ENCODE measurements around the gene TMEM132A. TPM values are rescaled to one million over a fixed set of nuclear protein-coding genes. Genes with fewer than 3 reads are reported as not detected.
A peak's percentile ranks its signal among the peaks of the same experiment; 100 is the strongest.

Gene TMEM132A
- total and polyA plus RNA-seq, 4 donors, result 0.60 to 1.6 (median 1.1) TPM

GRCh38 chr11:60942970-60943565 lies 18.8 kb downstream of the TMEM132A start:
- Histone ChIP-seq H3K4me3 (ENCODE audit: low read depth in 1 of 3, low read length in 3 of 3) (no peak overlapping the region), H3K27me3 (ENCODE audit: control insufficient read depth in 4 of 4, insufficient read depth in 4 of 4, low read length in 3 of 4) (no peaks in the 10 kb centered on the region), H3K36me3 (ENCODE audit: control insufficient read depth in 4 of 4, insufficient read depth in 3 of 4, low read depth in 1 of 4, low read length in 3 of 4) (peaks cover 2 to 48% (median 13%) of the 10 kb centered on the region in 4 donors), H3K9me3 (ENCODE audit: control insufficient read depth in 4 of 4, low read length in 3 of 4) (no peaks in the 10 kb centered on the region), H3K9ac (ENCODE audit: low read depth in 1 of 2, low read length in 2 of 2) (no peak overlapping the region), H3K27ac (ENCODE audit: low read depth in 1 of 2, low read length in 2 of 2) (no peak overlapping the region), H3K4me1 (ENCODE audit: control insufficient read depth in 4 of 4, insufficient read depth in 4 of 4, low read length in 3 of 4) (no peaks in the 10 kb centered on the region)
- no peak for DNase-seq (ENCODE audit: low spot score)
- TF ChIP-seq YY1 (IDR thresholded peaks at IDR 0.05) (no peak), GABPA (IDR thresholded peaks at IDR 0.05 in 1 of 2, conservative IDR thresholded peaks at IDR 0.05 in 1 of 2) (no peak), EGR1 (IDR thresholded peaks at IDR 0.05; ENCODE audit: low read depth in 2 of 2) (no peak), NR2F2 (IDR thresholded peaks at IDR 0.05) (no peak), HNF4A (conservative IDR thresholded peaks at IDR 0.05) (no peak), JUND (IDR thresholded peaks at IDR 0.05) (no peak)
- TF ChIP-seq, protein P1, sequence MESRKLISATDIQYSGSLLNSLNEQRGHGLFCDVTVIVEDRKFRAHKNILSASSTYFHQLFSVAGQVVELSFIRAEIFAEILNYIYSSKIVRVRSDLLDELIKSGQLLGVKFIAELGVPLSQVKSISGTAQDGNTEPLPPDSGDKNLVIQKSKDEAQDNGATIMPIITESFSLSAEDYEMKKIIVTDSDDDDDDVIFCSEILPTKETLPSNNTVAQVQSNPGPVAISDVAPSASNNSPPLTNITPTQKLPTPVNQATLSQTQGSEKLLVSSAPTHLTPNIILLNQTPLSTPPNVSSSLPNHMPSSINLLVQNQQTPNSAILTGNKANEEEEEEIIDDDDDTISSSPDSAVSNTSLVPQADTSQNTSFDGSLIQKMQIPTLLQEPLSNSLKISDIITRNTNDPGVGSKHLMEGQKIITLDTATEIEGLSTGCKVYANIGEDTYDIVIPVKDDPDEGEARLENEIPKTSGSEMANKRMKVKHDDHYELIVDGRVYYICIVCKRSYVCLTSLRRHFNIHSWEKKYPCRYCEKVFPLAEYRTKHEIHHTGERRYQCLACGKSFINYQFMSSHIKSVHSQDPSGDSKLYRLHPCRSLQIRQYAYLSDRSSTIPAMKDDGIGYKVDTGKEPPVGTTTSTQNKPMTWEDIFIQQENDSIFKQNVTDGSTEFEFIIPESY (IDR thresholded peaks at IDR 0.05), result no peak
- WGBS, result 82% methylated on average over 9 of the region's 9 CpGs

- TF ChIP-seq HNF4A (conservative IDR thresholded peaks at IDR 0.05) (peak; percentile 6 to 60), EGR1 (IDR thresholded peaks at IDR 0.05; ENCODE audit: low read depth in 2 of 2) (no peak), FOXA1 (IDR thresholded peaks at IDR 0.05) (no peak), RXRA (IDR thresholded peaks at IDR 0.05) (no peak), CTCF (IDR thresholded peaks at IDR 0.05; ENCODE audit: low read depth, low read length, missing input control) (peak; percentile 14), RAD21 (IDR thresholded peaks at IDR 0.05) (no peak)
- TF ChIP-seq, protein P2, sequence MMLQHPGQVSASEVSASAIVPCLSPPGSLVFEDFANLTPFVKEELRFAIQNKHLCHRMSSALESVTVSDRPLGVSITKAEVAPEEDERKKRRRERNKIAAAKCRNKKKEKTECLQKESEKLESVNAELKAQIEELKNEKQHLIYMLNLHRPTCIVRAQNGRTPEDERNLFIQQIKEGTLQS (IDR thresholded peaks at IDR 0.05), result no peak
- Histone ChIP-seq H3K27ac (ENCODE audit: low read depth in 1 of 2, low read length in 2 of 2) (no peak overlapping the region), H3K4me3 (ENCODE audit: low read depth in 1 of 3, low read length in 3 of 3) (no peak overlapping the region), H3K27me3 (ENCODE audit: control insufficient read depth in 4 of 4, insufficient read depth in 4 of 4, low read length in 3 of 4) (no peaks in the 10 kb centered on the region), H3K9ac (ENCODE audit: low read depth in 1 of 2, low read length in 2 of 2) (no peak overlapping the region), H3K9me3 (ENCODE audit: control insufficient read depth in 4 of 4, low read length in 3 of 4) (no peaks in the 10 kb centered on the region), H3K4me1 (ENCODE audit: control insufficient read depth in 4 of 4, insufficient read depth in 4 of 4, low read length in 3 of 4) (no peaks in the 10 kb centered on the region), H3K36me3 (ENCODE audit: control insufficient read depth in 4 of 4, insufficient read depth in 3 of 4, low read depth in 1 of 4, low read length in 3 of 4) (peaks cover 0 to 37% (median 10%) of the 10 kb centered on the region in 4 donors)
- 87% methylated on average over 11 of the region's 11 CpGs for WGBS
- DNase-seq (ENCODE audit: low spot score), result no peak
Measured at GRCh38 chr11:60944490-60945294, 20.4 kb downstream of the TMEM132A start.

GRCh38 chr11:60945295-60945667 lies 21.0 kb downstream of the TMEM132A start:
- Histone ChIP-seq H3K36me3 (ENCODE audit: control insufficient read depth in 4 of 4, insufficient read depth in 3 of 4, low read depth in 1 of 4, low read length in 3 of 4) (peaks cover 0 to 31% (median 8%) of the 10 kb centered on the region in 4 donors), H3K27me3 (ENCODE audit: control insufficient read depth in 4 of 4, insufficient read depth in 4 of 4, low read length in 3 of 4) (no peaks in the 10 kb centered on the region), H3K27ac (ENCODE audit: low read depth in 1 of 2, low read length in 2 of 2) (no peak overlapping the region), H3K9me3 (ENCODE audit: control insufficient read depth in 4 of 4, low read length in 3 of 4) (no peaks in the 10 kb centered on the region), H3K4me3 (ENCODE audit: low read depth in 1 of 3, low read length in 3 of 3) (no peak overlapping the region), H3K4me1 (ENCODE audit: control insufficient read depth in 4 of 4, insufficient read depth in 4 of 4, low read length in 3 of 4) (peaks cover 0 to 4% (median 0%) of the 10 kb centered on the region in 4 donors), H3K9ac (ENCODE audit: low read depth in 1 of 2, low read length in 2 of 2) (no peak overlapping the region)
- DNase-seq (ENCODE audit: low spot score), result no peak
- 96% methylated on average over 5 of the region's 5 CpGs for WGBS
- TF ChIP-seq FOXA1 (IDR thresholded peaks at IDR 0.05) (no peak), FOXA2 (IDR thresholded peaks at IDR 0.05) (no peak), YY1 (IDR thresholded peaks at IDR 0.05) (no peak), JUND (IDR thresholded peaks at IDR 0.05) (no peak), CTCF (IDR thresholded peaks at IDR 0.05; ENCODE audit: low read depth, low read length, missing input control) (no peak), RXRA (IDR thresholded peaks at IDR 0.05) (no peak), HNF4G (IDR thresholded peaks at IDR 0.05) (no peak), GABPA (IDR thresholded peaks at IDR 0.05 in 1 of 2, conservative IDR thresholded peaks at IDR 0.05 in 1 of 2) (no peak), SP1 (IDR thresholded peaks at IDR 0.05) (no peak), NR2F2 (IDR thresholded peaks at IDR 0.05) (no peak)
- TF ChIP-seq, protein P1 (IDR thresholded peaks at IDR 0.05), result no peak
- TF ChIP-seq, protein P2 (IDR thresholded peaks at IDR 0.05), result no peak
- TF ChIP-seq, protein P3, sequence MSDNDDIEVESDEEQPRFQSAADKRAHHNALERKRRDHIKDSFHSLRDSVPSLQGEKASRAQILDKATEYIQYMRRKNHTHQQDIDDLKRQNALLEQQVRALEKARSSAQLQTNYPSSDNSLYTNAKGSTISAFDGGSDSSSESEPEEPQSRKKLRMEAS (IDR thresholded peaks at IDR 0.05), result no peak
